Metanephros (tissue), 2 donors: ENCODE results near the gene ERC2. TPM values are rescaled to one million over a fixed set of nuclear protein-coding genes. Genes with fewer than 3 reads are reported as not detected.

ENCODE experiments used
- small RNA-seq: library from RNA; depleted of rRNA; stranded (forward); fragments of <200 nt; gene quantifications from one replicate; pipeline ENCODE3, GENCODE V24; 2014; ENCODE audit warnings: low replicate concordance
- total RNA-seq: library from RNA; depleted of rRNA; stranded (reverse); fragments of >200 nt; gene quantifications from one replicate; pipeline ENCODE4 v1.2.3, GENCODE V29; 2014

Gene ERC2
- total RNA-seq: 3.0 TPM

DNA sequence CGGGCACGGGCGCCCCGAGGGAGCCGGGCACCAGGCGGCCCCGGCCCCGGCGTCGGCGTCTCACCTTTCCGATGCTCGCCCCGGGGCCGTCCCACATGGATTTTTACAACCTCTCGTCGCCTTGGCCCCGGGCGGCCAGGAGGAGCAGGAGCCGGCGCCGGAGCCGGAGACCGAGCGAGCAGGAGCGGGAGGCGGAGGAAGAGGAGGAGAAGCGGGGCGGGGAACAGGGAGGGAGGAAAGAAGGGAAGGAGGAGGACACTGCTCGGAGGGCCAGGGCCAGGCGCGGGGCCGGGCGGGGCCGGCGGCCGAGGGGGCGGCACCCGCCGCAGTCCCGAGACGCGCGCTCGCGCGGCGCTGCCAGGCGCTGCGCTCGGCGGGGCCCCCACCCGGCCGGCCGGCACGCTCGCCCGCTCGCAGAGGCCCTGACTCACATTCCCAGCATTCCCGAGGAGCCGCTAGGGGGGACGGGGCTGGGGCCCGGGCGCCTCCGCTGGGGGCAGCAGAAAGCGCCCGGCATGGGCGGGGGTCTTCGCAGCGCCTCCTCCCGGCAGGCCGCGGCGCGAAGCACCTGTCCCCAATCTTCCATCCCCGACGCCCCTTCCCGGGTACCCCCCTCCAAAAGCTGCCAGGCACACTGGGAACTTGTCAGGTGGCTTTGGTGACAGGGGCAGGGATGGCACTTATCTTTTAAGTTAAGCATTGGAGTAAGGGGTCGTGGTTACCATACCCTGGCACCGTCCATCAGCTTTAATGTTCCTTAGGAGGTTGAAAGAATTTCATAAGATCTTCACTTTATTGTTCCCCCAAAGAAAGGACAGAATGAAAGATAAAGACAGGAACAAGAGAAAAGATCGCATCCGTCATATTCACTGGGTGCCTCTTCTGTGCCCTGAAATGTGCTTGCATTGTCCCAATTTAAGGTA lies at the start of gene ERC2:
Gene ERC2, minus strand, starts transcription at position 284 of the 923 bp plus-strand sequence.

DNA sequence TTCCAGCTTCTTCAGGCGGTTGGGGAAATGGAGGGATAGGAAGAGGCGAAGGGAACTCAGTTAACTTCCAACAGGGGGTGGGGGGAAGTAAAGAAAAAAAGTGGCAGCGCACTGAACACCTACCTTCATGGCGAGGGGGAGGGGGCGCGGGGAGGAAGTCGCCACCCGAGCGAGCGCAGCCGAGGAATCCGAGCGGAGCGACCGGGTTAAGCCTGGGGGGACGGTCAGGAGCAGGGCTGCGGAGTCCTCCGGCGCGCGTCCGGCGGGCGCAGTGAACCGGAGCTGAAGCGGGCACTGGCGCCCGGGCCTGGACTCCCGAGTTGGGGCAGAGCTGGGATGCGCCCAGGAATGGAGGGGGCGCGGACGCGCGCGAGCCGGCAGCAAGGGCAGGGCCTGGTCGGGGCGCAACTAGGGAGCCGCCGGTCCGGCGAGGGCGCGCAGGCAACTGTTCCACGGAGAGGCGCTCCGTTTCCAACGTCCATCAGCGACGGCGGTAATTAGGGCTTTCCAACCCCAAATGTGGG lies 981.3 kb downstream of the ERC2 start, which contains the start of gene WNT5A:
Gene WNT5A, minus strand, starts transcription at position 450 of the 524 bp plus-strand sequence. Its CDS starts 321 bp downstream, at position 129.

Small RNAs within 50 kb of the gene (small RNA-seq; reads per million reads assigned to genes)
- 0.32 reads per million, percentile 37 among the genes with 10 or more reads in this experiment for gene MIR3938
- not detected for gene RNA5SP133

Other genes with a start within 250 kb of the ERC2 start
- 38.5 TPM for gene CCDC66, start 88.7 kb upstream of the ERC2 start, total RNA-seq
- 97.6 TPM for gene TASOR, start 214.8 kb upstream of the ERC2 start, total RNA-seq